ENCODE data around the gene NAGLU. TPM values are rescaled to one million over a fixed set of nuclear protein-coding genes. Genes with fewer than 3 reads are reported as not detected.

The NAGLU gene
- total and polyA plus RNA-seq, 2 of the 13 experiments (the other 11 are each of a cell fraction or from before 2014, with no cell fraction given) = 28.2 to 40.1 TPM

- no peak for TF ChIP-seq ELK4 (CRISPR knock-in tag; IDR thresholded peaks at IDR 0.05; ENCODE audit: borderline replicate concordance)
- TF ChIP-seq POLR2AphosphoS2 (IDR thresholded peaks at IDR 0.05; ENCODE audit: low read depth, low read length) = no peak
- peak; percentile 83; the same call in 1 of the 2 replicates for TF ChIP-seq DMAP1 (CRISPR knock-in tag; IDR thresholded peaks at IDR 0.05)
- no peak for TF ChIP-seq ZNF17 (CRISPR knock-in tag; IDR thresholded peaks at IDR 0.05)
- TF ChIP-seq THAP9 (CRISPR knock-in tag; IDR thresholded peaks at IDR 0.05; ENCODE audit: borderline replicate concordance) = peak; percentile 84; the same call in 1 of the 2 replicates
- no peak; the same call in 1 of the 2 replicates for TF ChIP-seq ZNF816 (CRISPR knock-in tag; IDR thresholded peaks at IDR 0.05; ENCODE audit: borderline replicate concordance)
- peak; percentile 29 for TF ChIP-seq IKZF4 (CRISPR knock-in tag; IDR thresholded peaks at IDR 0.05; ENCODE audit: borderline replicate concordance, low read depth, not compliant biosample characterization)
- TF ChIP-seq TERF1 (CRISPR knock-in tag; IDR thresholded peaks at IDR 0.05) = no peak
- TF ChIP-seq NFRKB (IDR thresholded peaks at IDR 0.05) = no peak
- TF ChIP-seq HDAC1 (CRISPR knock-in tag; IDR thresholded peaks at IDR 0.05) = peak; percentile 70; the same call in 1 of the 2 replicates
- TF ChIP-seq ZNF207 (IDR thresholded peaks at IDR 0.05; ENCODE audit: borderline replicate concordance) = no peak
- TF ChIP-seq SIX1 (CRISPR knock-in tag; IDR thresholded peaks at IDR 0.05; ENCODE audit: borderline replicate concordance) = 0 out of 2 replicates have a peak, but pooled peaks have one; percentile 47
- TF ChIP-seq CTCF (CRISPR knock-in tag; IDR thresholded peaks at IDR 0.05) = peak; percentile 36; the same call in 1 of the 2 replicates
- 0 out of 2 replicates have a peak, but pooled peaks have one; percentile 23 for TF ChIP-seq ZNF720 (CRISPR knock-in tag; IDR thresholded peaks at IDR 0.05)
- TF ChIP-seq ZNF138 (CRISPR knock-in tag; IDR thresholded peaks at IDR 0.05; ENCODE audit: low read depth) = no peak; the same call in 1 of the 2 replicates
- peak; percentile 38; the same call in 1 of the 2 replicates for TF ChIP-seq ZNF616 (CRISPR knock-in tag; IDR thresholded peaks at IDR 0.05; ENCODE audit: low read depth)
- TF ChIP-seq ZZZ3 (CRISPR knock-in tag; IDR thresholded peaks at IDR 0.05; ENCODE audit: borderline replicate concordance) = peak; percentile 72
- peak; percentile 97 for TF ChIP-seq CSRNP1 (CRISPR knock-in tag; IDR thresholded peaks at IDR 0.05)
- no peak for TF ChIP-seq EED (CRISPR knock-in tag; IDR thresholded peaks at IDR 0.05)
- no peak for TF ChIP-seq ZNF543 (CRISPR knock-in tag; IDR thresholded peaks at IDR 0.05)
- TF ChIP-seq FOXK2 (IDR thresholded peaks at IDR 0.05) = no peak
These were observed 523 bp downstream of the NAGLU start (continued) for GRCh38 chr17:42536372-42537155.

All from HepG2 (cell line).